CD4-positive, alpha-beta T cell treated with Interleukin-17A for 4 hours (primary cell): Measurements from ENCODE around the gene ADGRD2.

Experiments
- DNase-seq: peaks from one replicate; pipeline ENCODE4 v3.0.0-alpha.2; 2020; ENCODE audit warnings: mixed read lengths

The ADGRD2 gene

DNA sequence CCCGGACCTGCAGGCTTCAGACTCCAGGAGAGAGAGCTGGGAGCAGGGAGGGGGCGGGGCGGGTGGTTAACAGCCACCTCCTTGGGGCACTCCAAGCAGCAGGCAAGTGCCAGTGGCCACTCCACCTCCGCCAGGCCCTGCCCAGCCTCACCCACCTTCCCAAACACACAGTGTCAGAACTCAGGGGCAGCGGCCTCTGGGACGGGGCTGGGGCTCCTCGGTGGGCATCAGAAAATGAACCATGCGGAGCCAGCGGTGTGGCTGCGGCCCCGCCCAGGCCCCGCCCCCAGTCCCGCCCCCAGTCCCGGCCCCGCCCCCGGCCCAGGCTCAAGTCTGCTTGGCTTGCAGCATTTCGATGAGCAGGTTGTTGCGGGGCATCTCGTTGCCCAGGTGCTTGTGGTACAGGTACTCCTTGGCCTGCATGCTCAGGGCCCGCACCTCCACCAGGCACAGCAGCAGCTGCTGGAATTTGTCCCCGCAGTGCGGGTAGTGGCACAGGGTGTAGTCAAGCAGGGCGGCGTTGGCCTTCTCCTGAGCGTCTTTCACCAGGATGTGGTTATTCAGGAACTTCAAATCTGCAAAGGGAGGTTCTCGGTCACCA, 32.3 kb downstream of the ADGRD2 start:
- DNase-seq, result no peak

DNA sequence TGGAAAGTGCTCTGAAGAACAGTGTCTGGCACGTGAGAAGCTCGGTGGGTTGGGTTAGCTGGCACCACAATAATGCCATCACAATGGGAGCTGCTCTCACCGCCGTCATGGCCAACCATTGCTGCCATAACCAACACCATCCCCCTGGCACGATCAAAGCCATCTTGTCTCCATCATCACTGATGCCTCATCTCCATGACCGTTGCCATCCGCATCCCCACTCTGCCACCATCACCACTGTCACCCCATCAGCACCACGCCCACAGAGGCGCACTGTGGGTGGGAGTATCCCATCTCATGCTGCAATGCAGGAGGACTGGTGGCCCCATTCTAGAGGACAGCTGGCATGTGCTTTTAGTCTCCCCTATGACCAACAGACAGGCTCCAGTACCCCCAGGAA, 33.2 kb downstream of the ADGRD2 start:
- no peak for DNase-seq

DNA sequence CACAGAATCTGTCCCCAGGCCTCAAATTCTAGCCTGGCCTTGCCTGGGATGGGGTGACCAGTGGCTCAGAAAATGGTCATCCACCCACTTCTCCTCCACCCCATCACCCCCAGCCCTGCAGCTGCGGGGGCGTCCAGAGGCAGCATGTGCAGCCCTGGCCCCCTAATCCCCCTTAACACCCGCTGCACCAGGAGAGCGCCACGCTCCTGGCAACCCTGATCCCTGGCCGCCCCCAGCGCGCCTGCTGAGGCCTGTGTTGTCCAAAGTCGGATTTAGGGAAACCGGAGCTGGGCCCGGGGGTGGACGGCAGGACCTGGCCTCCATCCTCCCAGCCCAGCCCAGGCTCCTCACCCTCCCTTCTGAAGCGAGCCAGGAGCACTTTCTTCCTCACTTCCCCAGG, 35.0 kb downstream of the ADGRD2 start:
- no peak for DNase-seq

DNA sequence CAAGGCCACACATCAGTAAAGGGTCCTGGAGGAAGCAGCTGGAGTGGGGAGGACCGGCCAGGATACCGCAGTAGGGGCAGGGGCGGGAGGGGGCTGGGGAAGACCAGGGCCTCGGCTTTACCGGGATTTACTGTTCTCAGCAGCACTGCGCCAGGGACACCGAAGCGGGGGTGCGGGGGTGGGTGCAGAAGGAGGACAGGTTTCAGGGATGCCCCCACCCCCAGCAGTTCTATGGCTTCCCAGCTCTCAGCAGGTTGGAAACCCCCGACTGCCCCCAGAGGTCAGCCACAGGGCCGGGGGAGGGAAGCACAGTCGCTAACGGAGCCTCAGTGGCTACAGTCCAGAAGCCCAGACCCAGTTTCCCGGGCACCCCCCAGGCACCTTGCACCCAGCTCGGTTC, 35.7 kb downstream of the ADGRD2 start:
- no peak for DNase-seq

DNA sequence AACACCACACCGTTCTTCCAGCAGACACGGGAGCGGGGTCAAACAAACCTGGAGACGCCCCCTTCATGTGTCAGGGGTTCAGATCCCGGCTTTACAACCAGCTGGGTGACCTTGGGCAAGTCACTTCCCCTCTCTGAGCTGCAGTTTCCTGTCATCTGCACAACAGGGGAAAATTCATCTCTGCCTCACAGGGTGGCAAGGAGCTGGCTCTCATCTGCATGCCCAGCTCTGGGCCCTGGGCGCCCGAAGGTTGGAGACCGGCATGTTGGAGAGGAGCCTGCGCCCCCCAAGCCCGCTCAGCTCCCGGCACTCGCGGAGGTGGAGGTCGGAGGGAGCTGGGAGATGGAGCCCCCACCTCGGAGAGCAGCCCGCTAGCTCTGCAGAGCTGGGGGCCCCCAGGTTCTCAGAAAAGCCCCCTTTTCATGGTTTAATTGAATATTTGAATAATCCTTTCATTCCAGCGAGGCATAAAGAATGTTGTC, 36.6 kb downstream of the ADGRD2 start:
- no peak for DNase-seq

DNA sequence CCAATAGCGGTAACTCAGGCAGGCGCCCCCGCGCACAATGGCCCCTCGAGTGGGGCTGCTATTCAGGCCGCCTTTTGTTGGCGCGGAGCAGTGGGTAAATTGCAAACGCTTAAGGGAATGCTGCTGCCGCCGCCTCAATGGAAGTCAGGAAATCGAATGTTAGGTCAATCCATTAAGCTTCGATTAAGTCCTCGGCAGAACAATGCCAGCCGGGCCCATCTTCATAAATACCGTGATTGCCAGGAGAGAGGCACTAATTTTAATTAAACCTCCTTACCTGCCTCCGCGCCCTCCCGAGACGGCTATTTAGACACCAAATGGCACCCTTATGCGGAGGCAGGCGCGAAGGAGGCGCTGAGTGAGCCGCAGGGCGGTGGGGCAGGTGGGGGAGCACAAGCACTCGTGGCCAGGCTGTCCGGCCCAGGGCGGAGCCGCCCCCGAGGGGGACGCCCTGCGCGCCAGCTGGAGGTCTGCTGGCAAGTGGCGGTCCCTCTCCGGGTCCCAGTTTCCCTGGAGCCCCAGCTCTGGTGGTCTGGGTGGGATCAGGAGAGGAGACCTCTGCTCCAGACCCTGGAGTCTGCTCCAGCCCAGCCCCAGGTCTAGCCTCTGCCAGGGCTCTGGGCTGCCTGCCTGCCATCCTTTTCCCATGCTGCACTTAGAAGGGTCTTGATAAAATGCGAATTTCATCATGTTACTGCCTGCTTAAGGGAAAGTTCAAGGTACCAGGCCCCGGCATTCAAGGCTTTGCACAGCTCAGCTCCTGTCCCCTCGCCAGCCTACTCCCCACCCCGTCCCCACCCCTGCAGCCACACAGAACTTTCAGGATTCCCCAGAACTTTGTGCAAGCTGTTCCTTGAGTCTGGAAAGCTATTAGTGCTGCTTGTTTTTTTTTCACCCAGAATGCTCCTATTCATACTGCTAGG, 37.3 kb downstream of the ADGRD2 start:
- no peak for DNase-seq

DNA sequence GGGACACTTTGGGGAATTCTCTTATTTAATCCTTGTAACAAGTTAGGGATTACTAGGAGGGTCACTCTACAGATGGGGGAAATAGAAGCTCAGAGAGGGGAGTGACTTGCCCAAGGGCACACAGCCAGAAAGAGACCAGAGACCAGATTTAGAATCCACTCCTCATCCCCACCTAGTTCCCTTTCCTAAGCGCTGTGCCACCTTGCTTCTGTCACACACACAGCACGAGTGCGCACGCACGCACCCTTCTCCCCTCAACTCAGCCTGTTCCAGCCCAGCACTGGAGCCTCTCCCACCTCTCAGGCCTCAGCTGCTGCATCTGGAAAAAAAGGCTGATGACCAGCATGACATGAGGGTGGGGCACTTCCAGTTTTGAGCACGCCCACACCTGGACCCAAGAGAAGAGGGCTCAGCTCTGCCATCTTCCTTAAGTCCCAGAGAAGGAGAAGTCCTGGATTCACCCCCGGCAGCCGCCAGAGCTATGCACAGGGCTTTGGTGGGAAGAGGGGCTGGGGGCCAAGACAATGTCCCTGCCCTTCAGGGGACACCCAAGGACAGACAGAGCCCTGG, 38.5 kb downstream of the ADGRD2 start:
- no peak for DNase-seq

DNA sequence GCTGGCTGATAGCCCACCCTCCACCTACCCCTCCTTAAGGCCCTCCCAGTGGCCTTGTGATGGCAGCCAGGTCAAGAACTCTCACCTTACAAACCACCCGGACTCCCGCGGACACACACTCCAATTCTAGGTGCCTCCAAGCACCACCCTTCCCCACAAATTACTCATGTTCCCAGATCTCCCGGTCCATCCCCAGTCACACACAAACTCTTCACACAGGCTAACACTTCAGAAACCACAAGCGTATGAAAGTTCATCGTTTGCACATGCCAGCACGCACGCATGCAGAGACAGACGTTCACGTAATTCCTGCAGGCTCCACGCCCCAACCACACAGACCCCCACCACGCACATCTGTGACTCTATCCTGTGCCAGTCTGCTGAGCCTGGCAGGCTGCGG, 39.0 kb downstream of the ADGRD2 start:
- DNase-seq, result no peak

DNA sequence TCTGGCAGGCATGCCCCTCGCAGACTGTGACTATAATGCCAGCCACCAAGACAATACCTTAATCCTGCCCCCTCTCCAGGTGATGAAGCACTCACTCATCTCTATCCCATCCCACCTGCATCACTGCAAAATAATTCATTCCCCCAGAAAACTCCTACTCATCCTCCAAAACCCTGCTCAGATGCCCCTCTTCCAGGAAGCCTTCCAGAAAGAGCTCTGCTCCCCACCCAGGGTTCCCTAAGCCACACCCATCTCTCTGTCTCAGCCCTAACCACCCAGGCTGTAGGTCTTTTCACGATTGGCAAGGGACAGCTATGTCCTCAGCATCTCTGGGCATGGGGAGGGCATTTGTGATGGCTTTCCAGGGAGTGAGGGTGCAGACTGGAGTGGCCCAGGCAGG, 39.8 kb downstream of the ADGRD2 start:
- DNase-seq, result no peak

DNA sequence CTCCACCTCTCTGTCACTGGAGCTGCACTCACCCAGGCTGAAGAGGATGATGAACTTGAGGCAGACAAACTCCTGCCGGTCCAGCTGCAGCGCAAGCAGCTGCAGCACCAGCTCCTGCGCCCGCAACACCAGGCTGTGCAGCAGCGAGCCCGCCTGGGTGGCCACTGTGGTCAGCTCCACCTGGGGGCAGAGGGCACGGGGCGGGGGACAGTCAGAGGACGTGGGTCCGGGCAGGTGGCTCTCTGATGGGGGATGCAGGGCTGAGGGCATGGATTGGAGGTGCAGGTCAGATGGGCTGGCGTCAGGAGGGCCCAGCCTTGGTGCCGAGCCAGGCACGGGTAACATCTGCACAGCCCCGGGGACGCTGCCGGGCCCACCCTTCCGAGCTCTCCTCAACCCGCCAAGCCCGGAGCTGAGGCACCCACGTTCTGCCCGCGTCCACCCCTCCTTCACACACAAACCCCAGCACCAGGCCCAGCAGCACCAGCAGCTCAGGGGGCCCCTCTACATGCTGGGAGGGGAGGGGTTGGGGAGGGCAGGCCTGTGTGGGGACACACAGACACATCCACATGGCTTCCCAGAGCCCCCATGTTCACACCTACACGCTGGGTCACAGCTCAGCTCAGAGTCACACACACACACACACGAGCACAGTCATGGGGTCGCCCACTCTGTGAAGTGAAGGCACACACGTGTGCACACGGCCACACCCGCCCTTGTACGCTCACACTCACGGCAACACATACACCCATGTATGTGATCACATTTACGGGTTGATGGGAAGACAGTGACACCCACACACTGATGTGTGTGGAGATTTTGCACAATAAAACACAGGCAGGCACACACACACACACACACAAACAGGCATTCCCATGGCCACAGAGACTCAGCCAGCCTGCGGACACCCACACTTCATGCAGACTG, 41.1 kb downstream of the ADGRD2 start:
- DNase-seq, result no peak

DNA sequence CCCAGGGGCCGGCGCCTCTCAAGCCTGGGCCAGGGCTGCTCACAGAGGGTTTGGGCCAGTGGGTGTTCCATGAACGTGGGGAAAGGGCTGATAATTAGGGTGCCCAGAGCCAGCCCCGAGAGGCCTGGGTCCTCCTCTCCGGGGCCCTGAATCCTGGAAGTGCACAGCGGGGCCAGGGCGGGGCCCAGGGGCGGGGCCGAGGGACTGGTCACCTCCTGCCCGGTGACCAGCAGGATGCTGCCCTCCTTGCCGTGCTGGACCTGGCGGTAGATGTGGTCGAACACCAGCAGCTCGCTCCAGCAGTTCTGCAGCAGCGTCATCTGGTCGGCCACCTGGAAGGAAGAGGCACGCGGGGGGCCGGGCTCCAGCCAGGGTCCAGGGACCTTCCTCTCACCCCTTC, 42.6 kb downstream of the ADGRD2 start:
- no peak for DNase-seq

DNA sequence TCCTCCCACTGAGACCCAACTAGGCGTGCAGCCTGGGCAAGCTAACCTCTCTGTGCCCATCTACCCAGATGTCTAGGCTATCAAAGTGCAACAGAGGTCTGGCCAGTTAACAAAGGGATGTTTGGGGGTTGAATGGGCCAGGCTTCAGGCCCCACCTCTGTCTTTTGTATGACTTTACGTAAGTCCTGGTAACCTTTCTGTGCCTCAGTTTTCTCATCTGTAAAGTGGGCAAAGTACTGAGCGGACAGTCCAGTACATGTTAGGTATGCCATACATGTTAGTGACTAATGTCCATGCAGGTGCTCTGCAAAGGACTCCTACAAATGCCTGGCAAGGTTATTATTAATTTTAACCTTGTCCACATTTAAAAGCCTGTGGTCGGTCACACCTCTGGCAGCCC, 43.0 kb downstream of the ADGRD2 start:
- DNase-seq, result no peak

DNA sequence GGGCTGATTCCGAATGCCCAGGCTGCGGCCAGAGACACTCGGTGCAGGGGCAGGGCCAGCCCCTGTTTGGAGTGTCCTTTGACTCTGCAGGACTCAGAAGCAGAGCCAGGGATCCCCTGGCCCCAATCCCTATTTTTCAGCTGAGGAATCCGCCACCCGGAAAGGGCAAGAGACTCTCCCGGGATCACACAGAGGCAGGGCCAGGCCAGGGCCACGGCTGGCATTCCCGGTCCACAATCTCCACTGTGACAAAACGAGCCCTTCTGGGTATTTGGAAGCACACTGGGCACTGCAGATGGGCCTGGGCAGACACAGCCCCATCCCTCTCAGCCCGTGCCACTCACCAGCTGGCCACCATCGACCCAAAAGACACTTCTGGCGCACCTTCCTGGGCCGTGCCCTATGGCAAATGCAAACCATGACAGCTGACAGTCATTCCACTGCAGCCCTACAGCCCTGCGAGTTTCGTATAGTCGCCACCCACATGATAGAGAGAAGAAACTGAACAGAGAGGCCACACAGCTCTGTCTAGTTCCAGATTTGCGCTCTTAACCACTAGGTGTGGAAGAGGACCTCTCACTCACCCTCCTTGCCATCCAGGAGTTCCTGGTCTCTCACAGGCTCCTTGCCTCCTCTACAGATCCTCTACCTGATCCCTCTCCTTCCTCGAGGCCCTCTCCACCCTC, 43.7 kb downstream of the ADGRD2 start:
- DNase-seq, result no peak

DNA sequence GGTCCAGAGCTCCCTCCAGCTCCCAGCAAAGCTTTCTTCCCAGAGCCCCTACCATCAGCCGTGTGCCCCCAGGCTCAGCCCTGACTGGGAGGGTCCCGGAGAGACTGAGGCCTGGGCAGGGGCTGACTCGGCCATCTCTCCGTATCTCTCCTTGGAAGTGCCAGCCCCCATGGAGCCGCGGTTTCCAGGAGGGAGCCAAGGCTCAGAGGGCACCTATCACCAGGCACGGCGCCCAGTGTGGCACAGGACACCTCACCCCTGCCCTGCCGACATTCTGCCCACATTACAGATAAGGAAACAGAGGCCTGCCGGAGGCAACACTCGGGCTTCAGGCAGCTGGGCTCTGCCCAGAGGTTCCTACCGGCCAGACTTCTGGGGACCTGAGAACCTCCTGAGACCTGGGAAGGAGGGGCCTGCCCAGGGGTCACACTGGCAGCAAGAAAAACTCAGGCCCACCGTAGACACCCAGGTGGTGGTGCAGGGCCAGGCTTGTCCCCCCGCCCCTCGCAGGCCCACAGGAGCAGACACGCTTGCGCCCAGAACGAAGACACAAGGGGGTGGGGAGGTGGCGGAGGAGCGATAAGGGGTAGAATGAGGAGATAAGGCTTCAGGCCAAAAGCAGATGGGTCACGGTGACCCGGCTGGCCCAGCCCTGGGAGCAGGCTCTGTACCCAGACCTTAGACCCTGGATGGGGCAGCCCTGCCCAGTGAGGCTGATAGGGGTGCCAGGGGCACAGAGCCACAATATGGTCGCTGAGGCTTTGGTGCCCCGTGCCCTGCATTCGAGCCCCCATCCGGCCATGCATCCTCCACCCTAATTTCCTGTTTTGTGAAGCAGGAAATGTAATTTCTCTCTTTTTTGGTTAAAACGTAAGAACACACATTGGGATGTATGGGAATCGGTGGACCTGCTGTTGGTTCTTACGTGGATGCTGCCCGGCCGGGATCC, 45.1 kb downstream of the ADGRD2 start:
- DNase-seq, result peak; percentile 6

DNA sequence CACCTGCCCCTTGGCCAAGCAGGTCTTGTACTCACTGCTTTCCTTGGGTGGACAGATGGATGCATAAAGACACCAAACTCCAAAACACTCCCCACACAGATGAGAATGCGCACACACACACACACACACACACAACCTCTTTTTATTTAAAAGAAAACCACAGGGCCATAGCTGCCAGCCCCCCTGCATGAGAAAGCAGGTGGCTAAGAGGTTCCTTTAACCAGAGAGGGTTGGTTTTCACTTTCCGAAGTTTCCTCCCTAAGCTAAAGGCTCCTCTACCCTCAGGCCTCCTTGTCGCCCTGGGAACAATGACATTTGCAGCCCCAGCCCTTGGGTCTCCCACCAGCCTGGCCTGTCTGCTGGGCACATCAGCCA, 45.8 kb downstream of the ADGRD2 start:
- no peak for DNase-seq

DNA sequence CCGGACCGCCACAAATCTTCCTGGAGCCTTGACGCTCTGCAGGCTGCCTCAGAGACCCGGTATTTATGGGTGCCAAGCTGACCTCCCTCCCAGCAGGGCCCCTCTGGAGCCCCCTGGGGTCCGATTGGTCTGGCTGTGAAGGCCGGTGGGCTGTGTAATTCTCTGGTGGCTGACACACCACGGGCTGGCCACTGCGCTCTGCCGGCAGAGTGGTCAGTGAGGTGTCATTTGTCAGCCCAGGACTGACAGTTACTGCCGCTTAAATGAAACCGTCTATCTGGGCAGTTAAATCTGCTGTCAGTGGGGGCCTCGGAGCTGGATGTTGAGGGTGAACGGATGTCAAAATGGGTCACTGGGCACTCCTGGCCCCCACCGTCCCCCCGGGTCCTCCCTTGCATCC, 46.2 kb downstream of the ADGRD2 start:
- no peak for DNase-seq

DNA sequence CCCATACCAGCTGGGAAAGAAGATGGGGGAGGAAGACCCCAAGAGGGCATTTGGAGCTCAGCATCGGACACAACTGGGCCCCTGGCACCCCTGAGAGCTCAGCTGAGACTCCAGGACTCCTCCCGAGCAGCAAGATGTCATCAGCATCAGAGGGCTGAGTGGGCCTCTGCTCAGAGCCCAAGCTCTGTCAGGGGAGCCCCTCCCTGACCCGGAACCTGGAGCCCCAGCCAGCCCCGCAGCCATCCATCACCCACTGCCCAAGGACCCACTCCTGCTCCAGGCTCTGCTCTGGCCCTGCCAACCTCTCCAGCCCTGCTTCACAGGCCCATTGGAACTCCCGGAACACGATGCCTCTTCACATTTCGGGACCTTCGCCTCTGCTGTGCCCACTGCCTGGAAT, 47.2 kb downstream of the ADGRD2 start:
- no peak for DNase-seq

DNA sequence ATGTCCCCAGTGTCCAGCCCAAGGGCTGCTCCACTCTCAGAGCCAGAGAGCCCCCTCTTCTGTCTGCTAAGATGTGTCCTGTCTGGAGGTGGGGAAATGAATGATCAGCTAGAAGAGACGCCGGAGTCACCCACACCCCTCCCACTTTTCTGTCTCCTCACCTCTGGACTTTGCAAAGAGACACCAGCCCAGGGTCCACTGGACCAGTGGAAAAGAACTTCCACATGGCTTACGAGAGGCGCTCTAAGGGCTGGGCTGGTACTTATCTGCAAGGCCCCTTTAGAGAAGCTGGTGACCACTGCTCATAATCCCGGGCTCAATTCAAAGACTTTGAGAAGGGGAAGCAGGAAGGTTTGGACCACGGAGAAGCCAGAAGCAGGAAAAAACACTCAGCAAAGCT, 47.8 kb downstream of the ADGRD2 start:
- no peak for DNase-seq

DNA sequence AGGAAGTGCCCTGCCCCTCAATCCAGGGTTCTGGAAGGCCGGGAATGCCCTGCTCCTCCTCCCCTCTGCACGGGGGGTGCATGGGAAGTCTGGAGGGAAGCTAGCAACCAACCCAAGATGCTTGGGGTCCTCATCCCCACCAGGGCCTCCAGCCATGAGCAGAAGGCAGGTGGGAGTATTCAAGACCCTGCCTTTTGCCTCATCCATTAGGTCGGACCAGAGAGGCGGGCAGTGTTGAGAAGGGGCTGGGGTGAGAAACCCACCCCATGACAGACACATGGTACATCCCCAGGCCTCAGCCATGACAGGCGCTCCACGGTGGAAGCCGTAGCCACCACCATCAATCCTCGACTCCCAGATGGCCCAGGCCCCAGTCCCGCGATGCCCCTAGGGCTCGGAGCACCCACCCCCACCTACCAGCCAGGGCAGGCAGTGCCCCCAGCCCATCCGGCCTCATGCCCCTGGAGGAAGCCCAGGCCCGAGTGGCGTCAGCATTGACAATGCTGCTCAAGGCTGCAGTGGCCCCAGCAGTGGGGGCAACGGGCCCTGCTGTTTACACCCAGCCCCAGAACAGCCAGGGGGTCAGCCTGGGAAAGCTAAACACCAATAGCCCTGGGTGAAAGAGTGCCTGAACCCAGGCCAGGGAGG, 48.4 kb downstream of the ADGRD2 start:
- DNase-seq, result no peak

DNA sequence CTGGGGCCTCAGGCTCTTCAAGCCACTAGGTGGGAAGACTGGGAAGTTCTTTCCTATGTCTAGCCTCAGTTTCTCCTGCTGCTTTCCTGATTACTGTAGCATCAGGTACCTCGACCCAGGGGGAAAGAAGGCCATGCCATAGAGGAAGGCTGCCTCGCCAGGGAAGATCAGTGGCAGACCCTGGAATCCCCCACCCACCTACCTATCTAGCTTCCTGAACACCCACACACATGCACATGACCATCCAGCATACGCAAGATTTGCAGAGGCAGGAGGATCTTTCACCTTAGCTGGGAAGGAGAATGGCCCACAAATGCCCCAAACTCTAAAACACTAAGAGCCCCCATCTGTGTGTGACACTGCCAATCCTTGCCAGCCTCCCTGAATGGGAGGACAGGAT, 49.0 kb downstream of the ADGRD2 start:
- no peak for DNase-seq
